Measurements from ENCODE around the gene ACLY. TPM values are rescaled to one million over a fixed set of nuclear protein-coding genes. Genes with fewer than 3 reads are reported as not detected.

Gene ACLY
- total and polyA plus RNA-seq, 10 of the 15 experiments (the other 5 are each of a cell fraction or from before 2014, with no cell fraction given): 32.6 to 224 (median 114) TPM

DNA sequence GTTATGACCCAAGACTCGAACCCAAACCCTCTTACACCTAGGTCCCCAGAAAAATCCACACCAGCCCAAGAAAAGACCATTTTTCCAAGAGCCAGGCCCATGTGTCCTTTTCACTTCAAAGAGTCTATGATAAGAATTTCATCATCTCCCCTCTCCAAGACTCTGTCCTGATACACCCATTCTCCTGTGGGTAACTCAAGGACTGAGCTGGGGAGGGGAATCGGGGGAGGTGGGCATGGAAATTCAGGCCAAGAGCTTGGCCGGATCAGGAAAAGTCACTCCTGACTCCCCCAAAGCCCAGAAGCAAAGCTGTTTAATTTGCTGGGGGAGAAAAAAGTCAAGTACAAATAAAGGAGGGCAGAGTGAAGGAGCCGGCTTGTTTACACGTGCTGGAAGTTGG is 3.7 kb downstream of the ACLY start:
- Histone ChIP-seq H3K9ac (ENCODE audit: control insufficient read depth, insufficient read depth, low read length) (no peak overlapping the region), H4K20me1 (ENCODE audit: control insufficient read depth, insufficient read depth) (peaks cover 9% of the 10 kb centered on the region; the same call in 1 of the 2 replicates), H3K9me3 (replicated peaks; ENCODE audit: control insufficient read depth, insufficient read depth, low read length) (no peaks in the 10 kb centered on the region), H3K4me2 (ENCODE audit: control insufficient read depth, insufficient read depth) (peak overlapping the region; percentile 51), H3K27me3 (replicated peaks in 1 of 2; ENCODE audit: control insufficient read depth in 2 of 2, insufficient read depth in 2 of 2, low read length in 1 of 2) (no peaks in the 10 kb centered on the region), H3K4me3 (no peak overlapping the region; the same call in 1 of the 2 replicates), H3K27ac (ENCODE audit: control insufficient read depth, insufficient read depth) (no peak overlapping the region), H3K4me1 (ENCODE audit: control insufficient read depth, insufficient read depth, low read length) (peaks cover 19% of the 10 kb centered on the region), H3K79me2 (ENCODE audit: control insufficient read depth, insufficient read depth, low read length) (peaks cover 59% of the 10 kb centered on the region), H2AFZ (ENCODE audit: control insufficient read depth, low read depth, low read length) (no peak overlapping the region), H3K36me3 (ENCODE audit: control insufficient read depth in 2 of 2, insufficient read depth in 2 of 2, low read length in 1 of 2) (peaks cover 19 to 21% of the 10 kb centered on the region in 2 experiments)
- intact Hi-C loops (cut with micrococcal nuclease; ENCODE audit: unreplicated experiment): no loop called here
- no peak for FAIRE-seq
- WGBS (ENCODE audit: insufficient coverage, insufficient replicate concordance, low lambda C conversion rate, missing lambda C conversion rate): 93% methylated on average over 5 of the region's 5 CpGs
- ChIA-PET POLR2A (interaction anchor here (0.9 to 1.2 kb wide), 2 partner anchors 102 to 156 kb away, joined by 3 read pairs; partner anchors contain the start of gene DNAJC7), CTCF (interaction anchor here (0.9 kb wide), 1 partner anchor 48 kb away, joined by 3 read pairs; no protein-coding TSS in a partner anchor), SMC1A (ENCODE audit: uncharacterized antibody, unreplicated experiment) (interaction anchor here (0.6 to 2.9 kb wide), 2 partner anchors 17 to 237 kb away, joined by 3 to 9 read pairs; no protein-coding TSS in a partner anchor), RAD21 (ENCODE audit: unreplicated experiment) (no interaction called here)
- TF ChIP-seq RFX5 (IDR thresholded peaks at IDR 0.05; ENCODE audit: low read depth, low read length): no peak
- TF ChIP-seq CBFB (IDR thresholded peaks at IDR 0.05; ENCODE audit: low read depth): no peak
- TF ChIP-seq HCFC1 (IDR thresholded peaks at IDR 0.05; ENCODE audit: low read length): no peak
- TF ChIP-seq JUNB (IDR thresholded peaks at IDR 0.05): no peak
- no peak for TF ChIP-seq SMAD1 (IDR thresholded peaks at IDR 0.05; ENCODE audit: low read depth, partially characterized antibody)
- TF ChIP-seq JUND (IDR thresholded peaks at IDR 0.05; ENCODE audit: low read depth, low read length): no peak
- TF ChIP-seq CHD4 (IDR thresholded peaks at IDR 0.05): no peak
- TF ChIP-seq DPF2 (IDR thresholded peaks at IDR 0.05): no peak
- no peak for TF ChIP-seq KAT2A (conservative IDR thresholded peaks at IDR 0.05; ENCODE audit: control insufficient read depth, low read depth, low read length)
- TF ChIP-seq NFIC (IDR thresholded peaks at IDR 0.05; ENCODE audit: low read depth, low read length): no peak
- TF ChIP-seq SP1 (IDR thresholded peaks at IDR 0.05; ENCODE audit: low read depth, low read length): no peak
- TF ChIP-seq NR2F1 (conservative IDR thresholded peaks at IDR 0.05): no peak
- no peak for TF ChIP-seq MYC (IDR thresholded peaks at IDR 0.05; ENCODE audit: insufficient read depth, insufficient read length, insufficient replicate concordance, low read length, severe bottlenecking)
- no peak for DNase-seq (ENCODE audit: low read depth, low spot score)
- BruUV-seq (replicated peaks): no TSS peak
- in situ Hi-C loops (cut with MboI): no loop called here
- no peak for ATAC-seq

Measured in GM12878 (cell line).